Esophagus (tissue), 2 donors: ENCODE data around the gene LRP1B. TPM values are rescaled to one million over a fixed set of nuclear protein-coding genes. Genes with fewer than 3 reads are reported as not detected.

Experiments used
- H3K27ac ChIP-seq, 2 donors: one replicate each; pipeline ENCODE4 v1.5.1; 2013; ENCODE audit warnings: low read depth in 2 of 2, mild to moderate bottlenecking in 2 of 2, inconsistent platforms in 1 of 2, low read length in 1 of 2, moderate library complexity in 1 of 2
- H3K27me3 ChIP-seq, 2 donors: one replicate each; pipeline ENCODE4 v1.6.1; 2013; ENCODE audit warnings: low read length in 2 of 2, control low read depth in 1 of 2, mild to moderate bottlenecking in 1 of 2; ENCODE audit not compliant: insufficient read depth in 2 of 2, control insufficient read depth in 1 of 2
- H3K36me3 ChIP-seq, 2 donors: one replicate each; pipeline ENCODE4 v1.6.1; 2013; ENCODE audit warnings: low read length in 1 of 2; ENCODE audit not compliant: control insufficient read depth in 2 of 2, insufficient read depth in 2 of 2
- H3K4me1 ChIP-seq, 2 donors: one replicate each; pipeline ENCODE4 v1.6.1; 2013; ENCODE audit warnings: low read length in 1 of 2; ENCODE audit not compliant: control insufficient read depth in 2 of 2, insufficient read depth in 2 of 2
- H3K4me3 ChIP-seq, 2 donors: one replicate each; pipeline ENCODE4 v1.5.1; 2013; ENCODE audit warnings: low read length in 2 of 2, mild to moderate bottlenecking in 2 of 2, low read depth in 1 of 2, moderate library complexity in 1 of 2
- H3K9me3 ChIP-seq, 2 donors: one replicate each; pipeline ENCODE4 v1.6.1; 2013; ENCODE audit warnings: mild to moderate bottlenecking in 2 of 2, low read depth in 1 of 2, low read length in 1 of 2, moderate library complexity in 1 of 2; ENCODE audit not compliant: control insufficient read depth in 2 of 2, insufficient read depth in 1 of 2
- WGBS, 2 donors: extraction: QIAGEN DNeasy Blood & Tissue Kit; methylation state at CpG; one replicate each; pipeline ENCODE4 v1.1.7; 2013; 5-methylcytosine and 5-hydroxymethylcytosine counted together
- polyA plus RNA-seq, 2 donors: library from polyadenylated mRNA; stranded (reverse); fragments of 200-250 nt; gene quantifications; one replicate each; pipeline ENCODE4 v1.2.3, GENCODE V29; 2013
- donor health status: healthy with polysubstance abuse.
- donor health status: Bipolar disorder and iron deficiency.

The LRP1B gene
- polyA plus RNA-seq, 2 donors = 0.02 to 0.10 TPM

DNA sequence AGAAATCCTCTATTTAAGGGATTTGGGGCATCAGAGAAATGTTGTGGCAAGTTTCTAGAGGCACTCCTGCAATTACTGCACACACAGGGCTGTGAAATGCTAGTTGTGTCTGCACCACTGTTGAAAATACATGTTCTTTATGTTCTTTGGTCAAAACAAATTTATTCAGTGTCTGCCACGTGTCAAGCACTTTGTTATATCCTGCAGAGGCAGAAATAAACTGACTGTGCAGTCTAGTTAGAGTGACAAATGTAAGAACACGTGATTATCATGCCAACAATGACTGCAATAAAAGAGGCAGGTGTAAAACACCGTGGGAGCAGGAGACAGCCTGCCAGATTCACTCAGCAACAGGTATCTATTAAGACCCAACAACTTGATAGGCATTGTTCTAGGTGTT, 423.3 kb downstream of the LRP1B start:
- H3K36me3 ChIP-seq = no peaks in the 10 kb centered on the region
- no peak overlapping the region for H3K4me3 ChIP-seq
- WGBS, 2 donors = 43 to 49% methylated on average over 3 of the region's 3 CpGs
- no peaks in the 10 kb centered on the region for H3K27me3 ChIP-seq
- H3K4me1 ChIP-seq = no peaks in the 10 kb centered on the region
- H3K9me3 ChIP-seq = no peaks in the 10 kb centered on the region
- no peak overlapping the region for H3K27ac ChIP-seq

DNA sequence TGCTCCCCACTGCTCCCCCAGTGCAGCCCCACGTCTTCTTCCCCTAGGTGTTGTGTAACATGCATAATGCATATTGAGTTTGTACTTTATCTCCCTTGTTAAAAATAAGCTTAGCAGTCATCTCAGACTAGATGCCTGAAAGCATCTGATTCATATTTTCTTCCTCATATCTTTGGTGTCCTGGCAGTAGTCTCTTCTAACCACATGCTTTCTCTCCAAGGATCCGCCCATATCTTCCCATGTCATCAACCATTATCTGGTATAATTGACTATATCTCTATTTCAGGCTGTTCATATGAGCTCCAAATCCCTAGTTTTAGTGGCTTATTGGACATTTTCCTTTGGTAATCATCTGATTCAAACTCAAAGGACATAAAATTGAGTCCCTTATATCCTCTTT, 426.3 kb downstream of the LRP1B start:
- no peaks in the 10 kb centered on the region for H3K27me3 ChIP-seq

DNA sequence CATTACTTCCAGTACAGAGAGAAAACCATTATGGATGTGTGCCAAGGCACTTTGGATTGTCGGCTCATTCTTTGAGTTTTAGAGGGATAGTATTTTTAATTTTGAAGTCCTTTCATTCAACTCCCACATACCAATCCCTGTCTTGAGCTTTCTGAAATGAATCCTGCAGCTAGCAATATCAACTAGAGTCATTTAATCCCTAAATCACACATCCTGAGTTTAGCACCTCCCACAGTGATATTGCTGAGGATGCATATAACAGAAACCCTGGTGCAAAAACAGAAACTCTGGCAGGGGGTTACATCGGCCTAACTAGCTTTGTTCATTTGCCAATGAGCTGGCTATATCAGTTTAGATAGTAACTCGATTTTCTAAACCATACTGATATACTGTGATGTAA, 427.3 kb downstream of the LRP1B start:
- 48 to 55% methylated on average over 3 of the region's 3 CpGs for WGBS, 2 donors

More for the DNA sequence above, 426.3 kb downstream of the LRP1B start:
- WGBS, 2 donors = 73 to 82% methylated on average over 2 of the region's 2 CpGs
- no peaks in the 10 kb centered on the region for H3K36me3 ChIP-seq
- no peak overlapping the region for H3K4me3 ChIP-seq
- H3K4me1 ChIP-seq = no peaks in the 10 kb centered on the region
- H3K27ac ChIP-seq = no peak overlapping the region
- no peaks in the 10 kb centered on the region for H3K9me3 ChIP-seq

DNA sequence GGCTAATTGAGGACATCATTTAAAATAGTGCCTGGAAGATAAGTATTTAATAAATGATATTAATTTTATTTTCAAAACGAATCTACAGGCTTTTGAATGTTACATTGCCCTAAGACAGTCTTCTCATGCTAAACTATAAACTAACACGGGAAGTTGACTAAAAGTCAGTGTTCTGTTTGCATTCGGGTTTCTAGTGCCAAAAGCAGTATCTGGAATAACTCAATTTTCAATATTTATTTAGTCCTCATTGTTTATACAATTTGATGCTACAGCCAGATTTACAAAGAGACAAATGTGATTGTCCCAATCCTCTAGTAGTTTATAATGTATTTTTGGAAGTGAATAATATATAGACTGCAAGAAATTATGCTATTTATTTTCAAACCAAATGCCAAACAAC, 429.2 kb downstream of the LRP1B start:
- Histone ChIP-seq H3K36me3 (no peaks in the 10 kb centered on the region), H3K27ac (no peak overlapping the region), H3K4me3 (no peak overlapping the region), H3K27me3 (no peaks in the 10 kb centered on the region), H3K4me1 (no peaks in the 10 kb centered on the region), H3K9me3 (no peaks in the 10 kb centered on the region)
- WGBS, 2 donors = 46 to 47% methylated on average over 3 of the region's 3 CpGs

More for the DNA sequence above, 427.3 kb downstream of the LRP1B start:
- no peak overlapping the region for H3K4me3 ChIP-seq
- no peaks in the 10 kb centered on the region for H3K4me1 ChIP-seq
- H3K9me3 ChIP-seq = no peaks in the 10 kb centered on the region
- no peaks in the 10 kb centered on the region for H3K27me3 ChIP-seq
- no peak overlapping the region for H3K27ac ChIP-seq
- no peaks in the 10 kb centered on the region for H3K36me3 ChIP-seq

DNA sequence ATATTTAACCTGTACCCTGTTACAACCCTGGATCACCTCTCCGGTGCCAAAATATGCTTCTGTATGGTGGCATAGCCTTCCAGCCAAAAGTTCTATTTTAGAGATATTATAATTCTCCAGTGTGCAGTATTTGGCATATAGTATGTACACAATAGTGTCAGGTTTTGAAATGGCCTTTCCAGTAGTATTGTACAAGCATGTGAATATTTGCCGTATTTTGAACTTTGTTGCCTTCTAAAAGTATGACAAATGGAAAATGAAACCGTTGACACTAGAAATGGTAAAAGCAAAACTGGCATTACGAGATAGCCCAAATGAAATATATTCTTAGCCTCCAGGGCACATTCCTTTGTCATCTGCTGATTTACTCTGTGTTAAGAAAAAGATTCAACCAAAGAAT, 431.2 kb downstream of the LRP1B start:
- Histone ChIP-seq H3K4me3 (no peak overlapping the region), H3K27me3 (no peaks in the 10 kb centered on the region), H3K4me1 (no peaks in the 10 kb centered on the region), H3K9me3 (no peaks in the 10 kb centered on the region), H3K36me3 (no peaks in the 10 kb centered on the region), H3K27ac (no peak overlapping the region)
- WGBS, 2 donors = 60 to 71% methylated on average over 4 of the region's 4 CpGs

DNA sequence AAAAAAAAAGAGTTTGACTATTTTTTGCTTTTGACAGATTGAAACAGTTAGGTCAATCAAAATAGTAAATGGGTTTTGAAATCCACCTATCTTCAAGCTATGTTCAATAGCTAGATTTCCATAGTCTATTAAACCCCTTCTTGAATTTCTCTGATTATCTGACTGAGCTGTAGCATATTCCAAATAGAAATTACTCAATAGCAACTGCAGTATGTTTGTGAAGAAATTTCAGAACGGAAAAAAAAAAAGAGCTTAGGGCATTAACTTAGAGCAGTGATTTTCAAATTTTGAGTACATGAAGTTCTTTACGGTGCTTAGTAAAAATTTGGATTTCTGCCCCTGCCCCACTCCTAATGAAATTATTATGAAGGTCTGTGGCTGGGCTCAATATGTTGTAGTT, 432.3 kb downstream of the LRP1B start:
- no peaks in the 10 kb centered on the region for H3K4me1 ChIP-seq
- H3K36me3 ChIP-seq = no peaks in the 10 kb centered on the region
- no peaks in the 10 kb centered on the region for H3K27me3 ChIP-seq
- WGBS, 2 donors = 58 to 87% methylated on average over 2 of the region's 2 CpGs
- H3K4me3 ChIP-seq = no peak overlapping the region
- H3K9me3 ChIP-seq = no peaks in the 10 kb centered on the region
- H3K27ac ChIP-seq = no peak overlapping the region

DNA sequence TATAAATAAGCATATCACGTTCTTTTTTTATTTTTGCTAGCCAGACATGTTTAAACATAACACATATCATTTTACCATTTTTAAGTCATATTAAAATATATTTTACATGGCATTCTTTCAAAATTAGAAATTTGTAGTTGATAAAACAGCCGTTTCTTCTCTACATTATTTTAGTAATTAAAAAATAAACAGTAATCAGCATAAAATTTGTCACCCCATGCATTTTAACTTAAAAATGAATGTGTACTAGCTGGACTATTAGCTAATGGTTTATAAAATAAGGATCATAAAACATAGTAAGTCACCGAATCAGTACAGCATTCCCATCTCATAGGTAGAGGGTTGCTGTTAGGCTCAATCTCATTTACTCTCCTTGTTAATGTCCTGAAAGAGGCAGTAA, 433.8 kb downstream of the LRP1B start:
- 82 to 83% methylated on average over 3 of the region's 3 CpGs for WGBS, 2 donors

DNA sequence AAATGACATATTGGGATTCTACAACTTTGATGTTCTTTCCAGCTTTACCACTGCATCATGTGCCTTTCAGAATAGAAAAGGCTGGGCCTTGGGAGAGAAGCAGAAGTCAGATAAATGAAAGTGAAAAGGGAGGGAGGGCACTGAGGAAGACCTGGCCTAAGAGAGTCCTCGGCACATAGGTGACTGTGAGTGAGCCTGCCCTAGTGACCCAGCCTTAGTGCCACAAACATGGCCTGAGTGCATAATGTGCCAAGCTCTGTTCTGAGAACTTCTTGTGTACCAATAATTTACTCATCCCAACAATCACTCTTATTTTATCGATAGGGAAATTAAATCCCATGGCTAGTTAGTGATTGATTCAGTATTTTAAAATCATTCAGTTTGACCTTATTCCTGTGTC, 436.6 kb downstream of the LRP1B start:
- no peaks in the 10 kb centered on the region for H3K27me3 ChIP-seq
- 86 to 90% methylated on average over 2 of the region's 2 CpGs for WGBS, 2 donors
- no peaks in the 10 kb centered on the region for H3K36me3 ChIP-seq
- H3K4me3 ChIP-seq = no peak overlapping the region
- no peaks in the 10 kb centered on the region for H3K9me3 ChIP-seq
- no peak overlapping the region for H3K27ac ChIP-seq
- no peaks in the 10 kb centered on the region for H3K4me1 ChIP-seq

More for the DNA sequence above, 433.8 kb downstream of the LRP1B start:
- no peaks in the 10 kb centered on the region for H3K4me1 ChIP-seq
- H3K36me3 ChIP-seq = no peaks in the 10 kb centered on the region
- no peaks in the 10 kb centered on the region for H3K9me3 ChIP-seq
- H3K27ac ChIP-seq = no peak overlapping the region
- no peak overlapping the region for H3K4me3 ChIP-seq
- no peaks in the 10 kb centered on the region for H3K27me3 ChIP-seq

DNA sequence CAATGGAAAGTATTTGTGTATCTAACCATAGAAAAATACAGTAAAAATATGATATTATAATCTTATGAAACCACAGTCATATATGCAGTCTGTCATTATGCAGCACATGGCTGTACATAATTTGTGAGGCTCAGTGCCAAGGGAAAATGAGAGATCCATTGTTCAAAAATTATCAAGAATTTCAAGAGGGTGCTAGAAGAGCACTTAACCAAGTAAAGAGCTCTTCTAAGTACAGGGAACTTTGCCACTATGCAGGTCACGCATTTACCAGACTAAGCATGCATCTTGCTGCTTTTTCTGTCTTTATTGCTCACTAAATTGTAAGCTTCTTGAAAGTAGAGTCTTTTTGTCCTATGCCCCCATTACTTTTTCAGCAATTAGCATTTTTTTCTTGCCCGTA, 438.0 kb downstream of the LRP1B start:
- Histone ChIP-seq H3K36me3 (no peaks in the 10 kb centered on the region), H3K27me3 (no peaks in the 10 kb centered on the region), H3K4me3 (no peak overlapping the region), H3K27ac (no peak overlapping the region), H3K9me3 (no peaks in the 10 kb centered on the region), H3K4me1 (no peaks in the 10 kb centered on the region)
- WGBS, 2 donors = 88 to 92% methylated on average over 2 of the region's 2 CpGs

DNA sequence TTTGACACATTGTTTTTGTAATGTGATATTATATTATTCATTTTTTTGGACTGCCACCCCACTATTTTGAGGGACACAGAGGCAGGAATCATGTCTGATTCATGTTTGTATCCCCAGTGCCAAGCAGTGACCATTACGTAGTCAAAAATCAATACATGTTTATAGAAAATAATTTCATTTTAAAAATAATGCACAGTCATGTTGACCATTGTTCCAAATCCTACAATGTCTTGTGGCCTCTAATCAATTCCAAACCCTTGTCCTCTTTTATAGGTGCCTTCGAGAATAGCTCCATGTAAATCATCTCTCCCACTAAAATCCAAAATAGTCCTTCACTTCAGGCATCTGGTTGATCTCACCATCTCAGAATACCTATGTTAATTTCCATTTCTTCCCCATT, 454.7 kb downstream of the LRP1B start:
- no peak overlapping the region for H3K27ac ChIP-seq
- no peaks in the 10 kb centered on the region for H3K27me3 ChIP-seq
- no peaks in the 10 kb centered on the region for H3K36me3 ChIP-seq
- H3K4me3 ChIP-seq = no peak overlapping the region
- no peaks in the 10 kb centered on the region for H3K9me3 ChIP-seq
- no peaks in the 10 kb centered on the region for H3K4me1 ChIP-seq
- 74 to 77% methylated on average over 2 of the region's 2 CpGs for WGBS, 2 donors
